Right renal cortex interstitium (tissue), 3 donors: ENCODE data around the gene F5. TPM values are rescaled to one million over a fixed set of nuclear protein-coding genes. Genes with fewer than 3 reads are reported as not detected.

Experiments used
- DNase-seq, 3 donors: peaks; one replicate each; pipeline ENCODE4 v3.0.0-alpha.2; 2013; ENCODE audit warnings: low read depth in 3 of 3, low spot score in 2 of 3
- polyA plus RNA-seq, 3 donors: library from polyadenylated mRNA; unstranded; fragments of 120-200 nt; gene quantifications; one replicate each; pipeline ENCODE4 v1.2.1, GENCODE V29; 2013; ENCODE audit not compliant: insufficient read length in 3 of 3

F5 gene
- polyA plus RNA-seq, 3 donors: 1.6 to 2.6 (median 2.3) TPM

GRCh38 chr1:169484683-169485430, 101.4 kb downstream of the F5 start:
- peak in 1 of 3 donors; percentile 33 for DNase-seq

GRCh38 chr1:169484101-169484500, 102.2 kb downstream of the F5 start:
- no peak for DNase-seq

DNA sequence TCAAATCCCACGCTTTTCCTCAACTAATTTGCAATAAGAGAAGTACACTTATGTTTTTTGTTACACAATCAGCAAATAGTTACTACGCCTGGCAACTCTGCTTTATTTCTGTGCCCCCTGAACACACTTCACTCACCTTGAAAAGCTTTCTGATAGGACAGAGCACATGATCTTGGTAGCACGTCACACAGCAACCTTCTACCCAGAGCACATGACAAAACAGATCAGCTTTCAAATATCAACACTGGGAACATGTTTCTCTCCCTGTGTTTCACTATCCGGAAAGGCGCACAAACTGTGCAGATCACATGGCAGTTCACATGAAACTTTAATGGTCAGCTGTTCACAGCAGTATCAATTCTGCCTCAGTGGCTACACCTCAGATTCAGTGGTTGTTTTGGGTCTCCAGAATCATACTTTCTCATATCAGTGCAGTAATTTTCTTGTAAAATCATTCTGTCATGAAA, 102.7 kb downstream of the F5 start:
- peak in 1 of 3 donors; percentile 35 for DNase-seq

- DNase-seq: no peak
These were observed 106.8 kb downstream of the F5 start for GRCh38 chr1:169479363-169480066.

GRCh38 chr1:169478094-169478672, 108.1 kb downstream of the F5 start:
- DNase-seq: no peak

- DNase-seq: no peak
These were observed 110.4 kb downstream of the F5 start for GRCh38 chr1:169475806-169476387.

DNA sequence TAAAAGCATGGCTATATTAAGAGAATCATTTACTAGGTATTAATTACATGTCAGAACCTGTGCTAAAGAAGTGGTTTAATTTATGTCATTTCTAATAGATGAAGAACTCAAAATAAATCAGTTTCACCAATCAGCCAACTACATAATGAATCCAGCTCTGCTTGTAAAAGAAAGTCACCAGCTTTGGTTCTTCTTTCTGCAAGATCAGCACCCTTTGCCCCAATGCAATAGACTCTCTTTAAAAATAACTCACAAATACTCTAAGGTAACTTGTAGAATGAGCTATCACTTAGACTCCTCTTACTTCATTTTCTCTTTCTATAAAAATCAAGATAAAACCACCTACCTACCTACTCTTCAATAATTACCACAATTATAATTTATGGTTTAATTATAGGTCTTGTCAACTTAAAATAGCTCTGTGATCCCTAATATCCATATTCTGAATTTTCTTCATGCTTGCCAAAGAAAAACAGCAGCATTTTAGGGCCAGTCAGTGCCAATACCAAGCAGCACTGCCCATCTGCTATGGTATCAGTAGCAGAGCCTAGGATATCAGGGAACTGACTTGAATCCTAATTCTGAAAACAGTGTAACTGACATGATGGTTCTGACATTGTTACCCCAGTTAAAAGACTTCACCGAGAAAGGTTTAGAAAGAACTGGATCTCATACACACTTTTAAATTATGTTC, 111.8 kb downstream of the F5 start:
- DNase-seq: no peak

- DNase-seq: no peak
These were observed 112.9 kb downstream of the F5 start for GRCh38 chr1:169473347-169473746.

DNA sequence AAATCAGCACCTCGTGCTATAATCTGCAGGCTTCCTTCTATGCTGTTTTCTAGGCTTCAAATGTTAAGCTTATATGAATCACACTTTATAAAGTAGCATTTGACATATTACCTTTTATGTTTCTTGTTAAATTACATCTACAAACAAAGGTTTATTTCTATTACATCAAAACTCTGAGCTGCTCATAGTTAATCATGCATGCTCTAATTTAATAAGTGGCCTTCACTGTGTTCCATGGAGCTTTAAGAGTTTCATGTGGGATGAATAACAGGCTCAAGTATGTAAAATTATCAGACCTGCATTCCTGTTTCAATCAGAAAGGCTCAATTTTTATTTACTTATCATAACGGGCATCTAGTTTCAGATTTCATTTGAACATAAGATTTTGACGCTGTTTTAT, 113.5 kb downstream of the F5 start:
- no peak for DNase-seq

GRCh38 chr1:169468982-169469381, 117.3 kb downstream of the F5 start:
- DNase-seq: no peak

GRCh38 chr1:169466259-169467230, 119.7 kb downstream of the F5 start:
- no peak for DNase-seq

DNA sequence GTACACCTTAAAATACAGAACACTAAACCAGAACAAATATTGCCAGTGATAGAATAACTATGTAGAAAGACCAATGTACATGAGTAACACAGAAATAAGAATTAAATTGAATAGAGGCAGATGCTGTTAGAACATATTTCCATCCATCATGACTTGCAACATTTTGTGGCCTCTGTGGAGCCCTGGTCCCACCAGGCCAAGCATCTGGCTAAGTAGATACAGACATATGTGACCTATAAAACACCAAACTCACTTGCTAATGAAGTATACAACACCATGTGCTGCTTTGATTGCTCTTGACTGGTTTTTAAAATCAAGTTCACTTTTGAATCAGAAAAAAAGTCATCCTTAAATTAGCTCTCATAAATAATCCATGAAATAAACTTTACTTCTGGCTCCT, 121.0 kb downstream of the F5 start:
- DNase-seq: no peak

Other genes starting within 250 kb of the F5 start
- gene NME7, start 218.7 kb downstream of the F5 start, polyA plus RNA-seq: 100 to 1,000 TPM; 125 to 129 (median 125) TPM
- 10 to 100 TPM; 28.3 to 31.6 (median 31.1) TPM for gene BLZF1, start 218.3 kb downstream of the F5 start, polyA plus RNA-seq
- gene CCDC181, start 159.0 kb downstream of the F5 start, polyA plus RNA-seq: 10 to 100 TPM; 10.1 to 12.9 (median 12.6) TPM
- gene SLC19A2, start 100.5 kb downstream of the F5 start, polyA plus RNA-seq: 10 to 100 TPM; 16.6 to 20.3 (median 18.5) TPM
- gene SELP, start 43.6 kb upstream of the F5 start, polyA plus RNA-seq: 1 to 10 TPM; 5.4 to 9.5 (median 6.5) TPM
- gene SELL, start 125.1 kb upstream of the F5 start, polyA plus RNA-seq: 1 to 10 TPM; 3.5 to 3.9 (median 3.6) TPM
- gene SELE, start 147.6 kb upstream of the F5 start, polyA plus RNA-seq: under 1 TPM; 0.44 to 0.87 (median 0.67) TPM
- 10 to 100 TPM; 18.3 to 21.3 (median 18.9) TPM for gene METTL18, start 208.4 kb upstream of the F5 start, polyA plus RNA-seq